HG03196 (cell line): Measurements from ENCODE around the gene PAX9.

Experiments used
- ATAC-seq: cut with Tn5 transposase; IDR thresholded peaks from one replicate; pipeline ENCODE4 v1.9.1; 2021; ENCODE audit not compliant: unreplicated experiment

PAX9 gene

GRCh38 chr14:36655963-36656686, 5.5 kb upstream of the PAX9 start:
- no peak for ATAC-seq

- no peak for ATAC-seq
These were observed 4.8 kb upstream of the PAX9 start for GRCh38 chr14:36656687-36657398.

- ATAC-seq = no peak
These were observed 4.1 kb upstream of the PAX9 start for GRCh38 chr14:36657399-36658122.

- ATAC-seq = no peak
These were observed 3.3 kb upstream of the PAX9 start for GRCh38 chr14:36658123-36659009.

- no peak for ATAC-seq
These were observed 2.4 kb upstream of the PAX9 start for GRCh38 chr14:36659010-36659821.

GRCh38 chr14:36659822-36660735, 1.6 kb upstream of the PAX9 start:
- ATAC-seq = no peak

GRCh38 chr14:36660736-36661505, 739 bp upstream of the PAX9 start:
- no peak for ATAC-seq

- no peak for ATAC-seq
These were observed 540 bp downstream of the PAX9 start for GRCh38 chr14:36662258-36662542.

- ATAC-seq = no peak
These were observed 1.1 kb downstream of the PAX9 start for GRCh38 chr14:36662543-36663403.

GRCh38 chr14:36663404-36664321, 2.0 kb downstream of the PAX9 start:
- no peak for ATAC-seq

- ATAC-seq = no peak
These were observed 2.9 kb downstream of the PAX9 start for GRCh38 chr14:36664322-36665193.

- no peak for ATAC-seq
These were observed 4.3 kb downstream of the PAX9 start for GRCh38 chr14:36665887-36666415.

- ATAC-seq = no peak
These were observed 5.0 kb downstream of the PAX9 start for GRCh38 chr14:36666416-36667206.

- no peak for ATAC-seq
These were observed 6.0 kb downstream of the PAX9 start for GRCh38 chr14:36667679-36668078.

- ATAC-seq = no peak
These were observed 9.5 kb downstream of the PAX9 start for GRCh38 chr14:36671149-36671548.
